ENCODE results near the gene TRAPPC14. TPM values are rescaled to one million over a fixed set of nuclear protein-coding genes. Genes with fewer than 3 reads are reported as not detected.

Gene TRAPPC14
- polyA plus RNA-seq, 1 of the 3 experiments (the other 2 are of a cell fraction), result 13.9 TPM

- WGBS (ENCODE audit: low lambda C conversion rate), result 95% methylated on average over 7 of the region's 7 CpGs
- CTCF ChIA-PET, result interaction anchor here (1.0 to 7.2 kb wide), 2 partner anchors 12 to 16 kb away, joined by 3 to 42 read pairs; partner anchors contain the start of gene MBLAC1
- Histone ChIP-seq H3K9me2 (no peaks in the 10 kb centered on the region), H3K27ac (ENCODE audit: low read depth in 2 of 2, low read length in 1 of 2) (no peak overlapping the region), H3K9ac (no peak overlapping the region), H2AFZ (ENCODE audit: low read depth) (no peak overlapping the region), H3F3A (replicated peaks; ENCODE audit: insufficient read depth) (peaks cover 14% of the 10 kb centered on the region), H3K36me3 (replicated peaks in 1 of 2; ENCODE audit: control insufficient read depth in 1 of 2, insufficient read depth in 2 of 2, low read length in 1 of 2) (peaks cover 8 to 32% of the 10 kb centered on the region in 2 experiments), H4K20me1 (ENCODE audit: insufficient read depth) (no peaks in the 10 kb centered on the region), H3K27me3 (ENCODE audit: insufficient read depth) (no peaks in the 10 kb centered on the region), H3K4me3 (ENCODE audit: low read depth in 2 of 2, low read length in 1 of 2) (no peak overlapping the region), H3K79me2 (ENCODE audit: insufficient read depth) (peaks cover 18% of the 10 kb centered on the region), H3K9me3 (no peaks in the 10 kb centered on the region), H3K4me2 (no peak overlapping the region), H3K4me1 (ENCODE audit: control insufficient read depth in 1 of 2, insufficient read depth in 2 of 2, low read depth in 1 of 2, low read length in 1 of 2) (peaks cover 0 to 4% of the 10 kb centered on the region in 2 experiments; a peak in 1 of 4 replicates)
- POLR2A ChIA-PET, result interaction anchor here (6.9 kb wide), 1 partner anchor 14 kb away, joined by 32 read pairs; the partner anchor contains the start of genes AP4M1 and MCM7
- TF ChIP-seq JUND (IDR thresholded peaks at IDR 0.05) (no peak), GATA2 (CRISPR knock-in tag; IDR thresholded peaks at IDR 0.05) (no peak), USF2 (IDR thresholded peaks at IDR 0.05; ENCODE audit: borderline replicate concordance, low read depth, low read length) (no peak), SIN3A (IDR thresholded peaks at IDR 0.05; ENCODE audit: borderline replicate concordance, low read depth, low read length) (no peak), TCF12 (IDR thresholded peaks at IDR 0.05) (no peak), NFIC (IDR thresholded peaks at IDR 0.05; ENCODE audit: borderline replicate concordance) (no peak), ZBTB33 (IDR thresholded peaks at IDR 0.05; ENCODE audit: borderline replicate concordance, low read depth) (no peak), FOSL2 (IDR thresholded peaks at IDR 0.05; ENCODE audit: borderline replicate concordance, low read depth) (no peak), NRF1 (IDR thresholded peaks at IDR 0.05; ENCODE audit: low read depth, low read length) (no peak), YY1 (IDR thresholded peaks at IDR 0.05; ENCODE audit: low read depth) (no peak), CHD2 (IDR thresholded peaks at IDR 0.05; ENCODE audit: low read length, partially characterized antibody) (no peak), FOXM1 (IDR thresholded peaks at IDR 0.05; ENCODE audit: low read depth) (no peak), CTCF (IDR thresholded peaks at IDR 0.05) (no peak), USF1 (IDR thresholded peaks at IDR 0.05; ENCODE audit: borderline replicate concordance, low read depth) (no peak), RXRA (IDR thresholded peaks at IDR 0.05; ENCODE audit: borderline replicate concordance, low read depth) (no peak), RCOR1 (IDR thresholded peaks at IDR 0.05; ENCODE audit: low read length) (no peak)
- DNase-seq, result no peak
These were observed 43.5 kb downstream of the TRAPPC14 start for GRCh38 chr7:100115026-100115425.
